Measurements from ENCODE around the gene CALB2. TPM values are rescaled to one million over a fixed set of nuclear protein-coding genes. Genes with fewer than 3 reads are reported as not detected.

CALB2 gene
- total and polyA plus RNA-seq, 2 of the 13 experiments (the other 11 are each of a cell fraction or from before 2014, with no cell fraction given): 0.37 to 0.40 TPM

DNA sequence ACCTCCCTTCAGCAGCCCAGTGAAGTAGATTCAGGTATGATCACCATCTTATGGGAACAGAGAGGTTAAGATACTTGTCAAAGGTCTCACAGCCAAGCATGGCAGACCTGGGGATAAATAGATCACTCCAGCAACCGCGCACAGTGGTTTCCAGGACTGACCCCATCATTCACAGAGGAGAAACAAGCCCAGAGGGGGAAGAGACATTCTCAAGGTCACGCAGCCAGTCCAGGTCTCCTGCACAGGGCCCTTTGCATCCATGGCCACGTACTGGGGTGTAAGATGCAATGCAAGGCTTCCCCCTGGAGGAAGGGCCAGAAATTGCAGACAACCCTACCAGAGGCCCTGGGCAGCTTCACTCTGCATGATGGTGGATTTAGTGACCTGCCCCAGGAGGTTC lies 63.4 kb downstream of the CALB2 start (continued):
- no peak for TF ChIP-seq SRSF4 (IDR thresholded peaks at IDR 0.05; ENCODE audit: low read depth, low read length, poor library complexity, severe bottlenecking)
- no peak for TF ChIP-seq JUNB (CRISPR knock-in tag; IDR thresholded peaks at IDR 0.05; ENCODE audit: borderline replicate concordance)
- no peak for TF ChIP-seq RFX1 (IDR thresholded peaks at IDR 0.05)
- TF ChIP-seq, protein P1, sequence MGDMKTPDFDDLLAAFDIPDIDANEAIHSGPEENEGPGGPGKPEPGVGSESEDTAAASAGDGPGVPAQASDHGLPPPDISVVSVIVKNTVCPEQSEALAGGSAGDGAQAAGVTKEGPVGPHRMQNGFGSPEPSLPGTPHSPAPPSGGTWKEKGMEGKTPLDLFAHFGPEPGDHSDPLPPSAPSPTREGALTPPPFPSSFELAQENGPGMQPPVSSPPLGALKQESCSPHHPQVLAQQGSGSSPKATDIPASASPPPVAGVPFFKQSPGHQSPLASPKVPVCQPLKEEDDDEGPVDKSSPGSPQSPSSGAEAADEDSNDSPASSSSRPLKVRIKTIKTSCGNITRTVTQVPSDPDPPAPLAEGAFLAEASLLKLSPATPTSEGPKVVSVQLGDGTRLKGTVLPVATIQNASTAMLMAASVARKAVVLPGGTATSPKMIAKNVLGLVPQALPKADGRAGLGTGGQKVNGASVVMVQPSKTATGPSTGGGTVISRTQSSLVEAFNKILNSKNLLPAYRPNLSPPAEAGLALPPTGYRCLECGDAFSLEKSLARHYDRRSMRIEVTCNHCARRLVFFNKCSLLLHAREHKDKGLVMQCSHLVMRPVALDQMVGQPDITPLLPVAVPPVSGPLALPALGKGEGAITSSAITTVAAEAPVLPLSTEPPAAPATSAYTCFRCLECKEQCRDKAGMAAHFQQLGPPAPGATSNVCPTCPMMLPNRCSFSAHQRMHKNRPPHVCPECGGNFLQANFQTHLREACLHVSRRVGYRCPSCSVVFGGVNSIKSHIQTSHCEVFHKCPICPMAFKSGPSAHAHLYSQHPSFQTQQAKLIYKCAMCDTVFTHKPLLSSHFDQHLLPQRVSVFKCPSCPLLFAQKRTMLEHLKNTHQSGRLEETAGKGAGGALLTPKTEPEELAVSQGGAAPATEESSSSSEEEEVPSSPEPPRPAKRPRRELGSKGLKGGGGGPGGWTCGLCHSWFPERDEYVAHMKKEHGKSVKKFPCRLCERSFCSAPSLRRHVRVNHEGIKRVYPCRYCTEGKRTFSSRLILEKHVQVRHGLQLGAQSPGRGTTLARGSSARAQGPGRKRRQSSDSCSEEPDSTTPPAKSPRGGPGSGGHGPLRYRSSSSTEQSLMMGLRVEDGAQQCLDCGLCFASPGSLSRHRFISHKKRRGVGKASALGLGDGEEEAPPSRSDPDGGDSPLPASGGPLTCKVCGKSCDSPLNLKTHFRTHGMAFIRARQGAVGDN (CRISPR knock-in tag; IDR thresholded peaks at IDR 0.05): no peak
- TF ChIP-seq, protein P2, sequence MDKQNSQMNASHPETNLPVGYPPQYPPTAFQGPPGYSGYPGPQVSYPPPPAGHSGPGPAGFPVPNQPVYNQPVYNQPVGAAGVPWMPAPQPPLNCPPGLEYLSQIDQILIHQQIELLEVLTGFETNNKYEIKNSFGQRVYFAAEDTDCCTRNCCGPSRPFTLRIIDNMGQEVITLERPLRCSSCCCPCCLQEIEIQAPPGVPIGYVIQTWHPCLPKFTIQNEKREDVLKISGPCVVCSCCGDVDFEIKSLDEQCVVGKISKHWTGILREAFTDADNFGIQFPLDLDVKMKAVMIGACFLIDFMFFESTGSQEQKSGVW (CRISPR knock-in tag; IDR thresholded peaks at IDR 0.05; ENCODE audit: borderline replicate concordance): no peak
- TF ChIP-seq, protein P3, sequence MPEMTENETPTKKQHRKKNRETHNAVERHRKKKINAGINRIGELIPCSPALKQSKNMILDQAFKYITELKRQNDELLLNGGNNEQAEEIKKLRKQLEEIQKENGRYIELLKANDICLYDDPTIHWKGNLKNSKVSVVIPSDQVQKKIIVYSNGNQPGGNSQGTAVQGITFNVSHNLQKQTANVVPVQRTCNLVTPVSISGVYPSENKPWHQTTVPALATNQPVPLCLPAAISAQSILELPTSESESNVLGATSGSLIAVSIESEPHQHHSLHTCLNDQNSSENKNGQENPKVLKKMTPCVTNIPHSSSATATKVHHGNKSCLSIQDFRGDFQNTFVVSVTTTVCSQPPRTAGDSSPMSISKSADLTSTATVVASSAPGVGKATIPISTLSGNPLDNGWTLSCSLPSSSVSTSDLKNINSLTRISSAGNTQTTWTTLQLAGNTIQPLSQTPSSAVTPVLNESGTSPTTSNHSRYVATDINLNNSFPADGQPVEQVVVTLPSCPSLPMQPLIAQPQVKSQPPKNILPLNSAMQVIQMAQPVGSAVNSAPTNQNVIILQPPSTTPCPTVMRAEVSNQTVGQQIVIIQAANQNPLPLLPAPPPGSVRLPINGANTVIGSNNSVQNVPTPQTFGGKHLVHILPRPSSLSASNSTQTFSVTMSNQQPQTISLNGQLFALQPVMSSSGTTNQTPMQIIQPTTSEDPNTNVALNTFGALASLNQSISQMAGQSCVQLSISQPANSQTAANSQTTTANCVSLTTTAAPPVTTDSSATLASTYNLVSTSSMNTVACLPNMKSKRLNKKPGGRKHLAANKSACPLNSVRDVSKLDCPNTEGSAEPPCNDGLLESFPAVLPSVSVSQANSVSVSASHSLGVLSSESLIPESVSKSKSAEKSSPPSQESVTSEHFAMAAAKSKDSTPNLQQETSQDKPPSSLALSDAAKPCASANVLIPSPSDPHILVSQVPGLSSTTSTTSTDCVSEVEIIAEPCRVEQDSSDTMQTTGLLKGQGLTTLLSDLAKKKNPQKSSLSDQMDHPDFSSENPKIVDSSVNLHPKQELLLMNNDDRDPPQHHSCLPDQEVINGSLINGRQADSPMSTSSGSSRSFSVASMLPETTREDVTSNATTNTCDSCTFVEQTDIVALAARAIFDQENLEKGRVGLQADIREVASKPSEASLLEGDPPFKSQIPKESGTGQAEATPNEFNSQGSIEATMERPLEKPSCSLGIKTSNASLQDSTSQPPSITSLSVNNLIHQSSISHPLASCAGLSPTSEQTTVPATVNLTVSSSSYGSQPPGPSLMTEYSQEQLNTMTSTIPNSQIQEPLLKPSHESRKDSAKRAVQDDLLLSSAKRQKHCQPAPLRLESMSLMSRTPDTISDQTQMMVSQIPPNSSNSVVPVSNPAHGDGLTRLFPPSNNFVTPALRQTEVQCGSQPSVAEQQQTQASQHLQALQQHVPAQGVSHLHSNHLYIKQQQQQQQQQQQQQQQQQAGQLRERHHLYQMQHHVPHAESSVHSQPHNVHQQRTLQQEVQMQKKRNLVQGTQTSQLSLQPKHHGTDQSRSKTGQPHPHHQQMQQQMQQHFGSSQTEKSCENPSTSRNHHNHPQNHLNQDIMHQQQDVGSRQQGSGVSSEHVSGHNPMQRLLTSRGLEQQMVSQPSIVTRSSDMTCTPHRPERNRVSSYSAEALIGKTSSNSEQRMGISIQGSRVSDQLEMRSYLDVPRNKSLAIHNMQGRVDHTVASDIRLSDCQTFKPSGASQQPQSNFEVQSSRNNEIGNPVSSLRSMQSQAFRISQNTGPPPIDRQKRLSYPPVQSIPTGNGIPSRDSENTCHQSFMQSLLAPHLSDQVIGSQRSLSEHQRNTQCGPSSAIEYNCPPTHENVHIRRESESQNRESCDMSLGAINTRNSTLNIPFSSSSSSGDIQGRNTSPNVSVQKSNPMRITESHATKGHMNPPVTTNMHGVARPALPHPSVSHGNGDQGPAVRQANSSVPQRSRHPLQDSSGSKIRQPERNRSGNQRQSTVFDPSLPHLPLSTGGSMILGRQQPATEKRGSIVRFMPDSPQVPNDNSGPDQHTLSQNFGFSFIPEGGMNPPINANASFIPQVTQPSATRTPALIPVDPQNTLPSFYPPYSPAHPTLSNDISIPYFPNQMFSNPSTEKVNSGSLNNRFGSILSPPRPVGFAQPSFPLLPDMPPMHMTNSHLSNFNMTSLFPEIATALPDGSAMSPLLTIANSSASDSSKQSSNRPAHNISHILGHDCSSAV (CRISPR knock-in tag; IDR thresholded peaks at IDR 0.05; ENCODE audit: borderline replicate concordance): no peak
- TF ChIP-seq THAP11 (CRISPR knock-in tag; IDR thresholded peaks at IDR 0.05): no peak
- TF ChIP-seq, protein P4, sequence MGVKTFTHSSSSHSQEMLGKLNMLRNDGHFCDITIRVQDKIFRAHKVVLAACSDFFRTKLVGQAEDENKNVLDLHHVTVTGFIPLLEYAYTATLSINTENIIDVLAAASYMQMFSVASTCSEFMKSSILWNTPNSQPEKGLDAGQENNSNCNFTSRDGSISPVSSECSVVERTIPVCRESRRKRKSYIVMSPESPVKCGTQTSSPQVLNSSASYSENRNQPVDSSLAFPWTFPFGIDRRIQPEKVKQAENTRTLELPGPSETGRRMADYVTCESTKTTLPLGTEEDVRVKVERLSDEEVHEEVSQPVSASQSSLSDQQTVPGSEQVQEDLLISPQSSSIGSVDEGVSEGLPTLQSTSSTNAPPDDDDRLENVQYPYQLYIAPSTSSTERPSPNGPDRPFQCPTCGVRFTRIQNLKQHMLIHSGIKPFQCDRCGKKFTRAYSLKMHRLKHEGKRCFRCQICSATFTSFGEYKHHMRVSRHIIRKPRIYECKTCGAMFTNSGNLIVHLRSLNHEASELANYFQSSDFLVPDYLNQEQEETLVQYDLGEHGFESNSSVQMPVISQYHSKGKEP (CRISPR knock-in tag; IDR thresholded peaks at IDR 0.05): no peak
- no peak for TF ChIP-seq ZNF234 (CRISPR knock-in tag; conservative IDR thresholded peaks at IDR 0.05)
- TF ChIP-seq, protein P5, sequence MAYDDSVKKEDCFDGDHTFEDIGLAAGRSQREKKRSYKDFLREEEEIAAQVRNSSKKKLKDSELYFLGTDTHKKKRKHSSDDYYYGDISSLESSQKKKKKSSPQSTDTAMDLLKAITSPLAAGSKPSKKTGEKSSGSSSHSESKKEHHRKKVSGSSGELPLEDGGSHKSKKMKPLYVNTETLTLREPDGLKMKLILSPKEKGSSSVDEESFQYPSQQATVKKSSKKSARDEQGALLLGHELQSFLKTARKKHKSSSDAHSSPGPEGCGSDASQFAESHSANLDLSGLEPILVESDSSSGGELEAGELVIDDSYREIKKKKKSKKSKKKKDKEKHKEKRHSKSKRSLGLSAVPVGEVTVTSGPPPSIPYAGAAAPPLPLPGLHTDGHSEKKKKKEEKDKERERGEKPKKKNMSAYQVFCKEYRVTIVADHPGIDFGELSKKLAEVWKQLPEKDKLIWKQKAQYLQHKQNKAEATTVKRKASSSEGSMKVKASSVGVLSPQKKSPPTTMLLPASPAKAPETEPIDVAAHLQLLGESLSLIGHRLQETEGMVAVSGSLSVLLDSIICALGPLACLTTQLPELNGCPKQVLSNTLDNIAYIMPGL (CRISPR knock-in tag; IDR thresholded peaks at IDR 0.05; ENCODE audit: borderline replicate concordance in 1 of 2, low read depth in 1 of 2): no peak
- no peak for TF ChIP-seq ZFP36 (IDR thresholded peaks at IDR 0.05; ENCODE audit: borderline replicate concordance, low read depth, low read length, partially characterized antibody)
